HepG2 (cell line): Measurements from ENCODE around the gene CPZ. TPM values are rescaled to one million over a fixed set of nuclear protein-coding genes. Genes with fewer than 3 reads are reported as not detected.

Experiments
- ATAC-seq: fragments of 200-7000 bp; cut with Tn5 transposase; 3 replicates; pipeline ENCODE4 v1.9.1; 2020; ENCODE audit warnings: mild to moderate bottlenecking, moderate library complexity
- BruUV-seq: library from RNA; stranded (reverse); fragments of 400-500 nt; replicated peaks from 2 replicates; lab custom pipeline; 2021; lab: Mats Ljungman, UMichigan
- CTCF ChIA-PET: fragments of 300-600 bp; formaldehyde crosslinking; extraction: SDS; loops from one replicate; lab custom pipeline; 2021; ENCODE audit warnings: low total read pairs, inconsistent platforms, low intra/inter-chr PET ratio; lab: Yijun Ruan, JAX
- POLR2A ChIA-PET: fragments of 350-600 bp; sonication (Branson Sonifier 250); formaldehyde crosslinking; loops from one replicate; lab custom pipeline; 2020; ENCODE audit warnings: antibody characterized with exemption, inconsistent platforms; lab: Yijun Ruan, JAX
- DNase-seq: peaks from one replicate; pipeline ENCODE4 v3.0.0-alpha.2; 2015; ENCODE audit warnings: low spot score
- FAIRE-seq: peaks from 3 replicates; lab custom pipeline; 2011; peaks lifted over from hg19 to GRCh38; lab: Jason Lieb, UNC
- H2AFZ ChIP-seq: one replicate; pipeline ENCODE4 v1.6.1; 2011; ENCODE audit warnings: low read length, inconsistent platforms
- H3K27ac ChIP-seq: fragments of 300-600 bp; 3 replicates; pipeline ENCODE4 v1.8.0; 2011; ENCODE audit warnings: mixed run types, mild to moderate bottlenecking, mixed read lengths, low read length, inconsistent platforms; ENCODE audit not compliant: insufficient read depth; ENCODE audit errors: extremely low read length
- H3K27me3 ChIP-seq, 2 experiments: fragments of 200-600 bp in 1 of 2; 2 replicates in 1 of 2; 3 replicates in 1 of 2; pipeline versions ENCODE4 v1.6.0 to v1.8.0; 2011; ENCODE audit warnings: low read length in 2 of 2, mild to moderate bottlenecking in 2 of 2, moderate library complexity in 2 of 2, inconsistent platforms in 1 of 2; ENCODE audit not compliant: insufficient read depth in 2 of 2, control insufficient read depth in 1 of 2
- H3K36me3 ChIP-seq, 2 experiments: fragments of 200-600 bp in 1 of 2; replicated peaks in 1 of 2; 2 replicates in 1 of 2; 3 replicates in 1 of 2; pipeline versions ENCODE4 v1.5.1 to v1.8.0; 2011; ENCODE audit warnings: low read length in 2 of 2, inconsistent platforms in 1 of 2; ENCODE audit not compliant: insufficient read depth in 2 of 2, control insufficient read depth in 1 of 2
- H3K4me1 ChIP-seq: 2 replicates; pipeline ENCODE4 v1.5.1; 2012; ENCODE audit warnings: low read length, inconsistent platforms; ENCODE audit not compliant: insufficient read depth
- H3K4me2 ChIP-seq: 2 replicates; pipeline ENCODE4 v1.6.0; 2011; ENCODE audit warnings: low read depth, low read length, inconsistent platforms
- H3K4me3 ChIP-seq, 3 experiments: fragments of 200-600 bp in 1 of 3; sonication (generic), shearing (Covaris generic) in 1 of 3; replicated peaks in 1 of 3; 2 replicates each; pipeline ENCODE4 v1.5.1; 2011 to 2016; ENCODE audit warnings: low read length in 3 of 3, inconsistent platforms in 2 of 3, low read depth in 2 of 3, mild to moderate bottlenecking in 2 of 3, control low read depth in 1 of 3, mixed read lengths in 1 of 3; ENCODE audit not compliant: insufficient read depth in 1 of 3
- H3K79me2 ChIP-seq: one replicate; pipeline ENCODE4 v1.6.1; 2011; ENCODE audit warnings: low read length, inconsistent platforms; ENCODE audit not compliant: insufficient read depth
- H3K9ac ChIP-seq: 2 replicates; pipeline ENCODE4 v1.6.0; 2011; ENCODE audit warnings: mild to moderate bottlenecking, low read depth, low read length, inconsistent platforms; ENCODE audit not compliant: insufficient read depth
- H3K9me3 ChIP-seq: 2 replicates; pipeline ENCODE4 v1.5.1; 2012; ENCODE audit warnings: mild to moderate bottlenecking, low read length
- H4K20me1 ChIP-seq: 2 replicates; pipeline ENCODE4 v1.6.0; 2011; ENCODE audit warnings: inconsistent platforms, mild to moderate bottlenecking, low read length, moderate library complexity; ENCODE audit not compliant: insufficient read depth
- BCLAF1 ChIP-seq: fragments of 450-650 bp; IDR thresholded peaks from 2 replicates; pipeline ENCODE4 v1.6.1; 2017; ENCODE audit warnings: mild to moderate bottlenecking
- CBX1 ChIP-seq: IDR thresholded peaks from one replicate; pipeline ENCODE4 v1.6.1; 2016; ENCODE audit warnings: antibody characterized with exemption, low read depth
- HNF1B ChIP-seq: sonication (generic); formaldehyde crosslinking; IDR thresholded peaks from 2 replicates; pipeline ENCODE4 v1.5.1; 2020; ENCODE audit warnings: mild to moderate bottlenecking, moderate library complexity, missing genetic modification reagents
- TSC22D2 ChIP-seq: sonication (generic); formaldehyde crosslinking; IDR thresholded peaks from 2 replicates; pipeline ENCODE4 v1.5.1; 2020; ENCODE audit warnings: missing genetic modification reagents, mild to moderate bottlenecking, borderline replicate concordance
- ZNF558 ChIP-seq: sonication (generic); formaldehyde crosslinking; IDR thresholded peaks from 2 replicates; pipeline ENCODE4 v1.9.0; 2022; ENCODE audit warnings: mild to moderate bottlenecking, missing genetic modification reagents, borderline replicate concordance
- ZNF629 ChIP-seq: sonication (generic); formaldehyde crosslinking; conservative IDR thresholded peaks from 2 replicates; pipeline ENCODE4 v1.5.0; 2020; ENCODE audit warnings: missing genetic modification reagents
- WGBS: methylation state at CpG from one replicate; pipeline ENCODE4 v1.1.6; 2017; ENCODE audit warnings: low lambda C conversion rate; 5-methylcytosine and 5-hydroxymethylcytosine counted together
- in situ Hi-C: cut with HindIII; loops from 2 replicates; pipeline ENCODE4 v1.10.0; 2017; ENCODE audit warnings: low pct_unique_long_range_greater_than_20kb; ENCODE audit not compliant: extremely low pct_ligation_motif_present
- intact Hi-C: fragments of 100-400 bp; cut with micrococcal nuclease; formaldehyde crosslinking; loops from one replicate; pipeline ENCODE4 v1.10.0; 2022; ENCODE audit not compliant: unreplicated experiment
- polyA plus RNA-seq, 8 experiments: library from polyadenylated mRNA; depleted of rRNA in 3 of 8; stranded (reverse) in 7 of 8; unstranded in 1 of 8; fragments of >200 nt; fragmentation: Illumina TruSeq in 4 of 8; extraction: Trizol in 4 of 8; gene quantifications; 2 replicates each; pipeline versions ENCODE4 v1.2.1 to v1.2.3, GENCODE V29; 2011 to 2016; ENCODE audit warnings: low read depth in 4 of 8, missing spikeins in 1 of 8, mixed read lengths in 1 of 8; ENCODE audit not compliant: insufficient read depth in 1 of 8
- total RNA-seq, 5 experiments: library from RNA; depleted of rRNA; stranded (reverse); fragments of >200 nt; fragmentation: Illumina TruSeq; extraction: Trizol; gene quantifications; 2 replicates each; pipeline ENCODE4 v1.2.3, GENCODE V29; 2016; ENCODE audit warnings: low read depth in 1 of 5

The CPZ gene
- total and polyA plus RNA-seq, 2 of the 13 experiments (the other 11 are each of a cell fraction or from before 2014, with no cell fraction given) = 0.58 to 0.61 TPM

GRCh38 chr4:8606966-8607365 lies 14.4 kb downstream of the CPZ start:
- H3K79me2 ChIP-seq = no peaks in the 10 kb centered on the region
- no peaks in the 10 kb centered on the region for H3K4me1 ChIP-seq
- H4K20me1 ChIP-seq = peaks cover 12% of the 10 kb centered on the region; the same call in 1 of the 2 replicates
- no peak overlapping the region for H3K27ac ChIP-seq
- in situ Hi-C loops (no loop called here), intact Hi-C loops (no loop called here)
- H3K4me3 ChIP-seq = no peak overlapping the region
- ATAC-seq = no peak
- no peaks in the 10 kb centered on the region for H3K9me3 ChIP-seq
- H3K4me2 ChIP-seq = no peak overlapping the region
- ChIA-PET CTCF (interaction anchor here (2.0 kb wide), 1 partner anchor 311 kb away, joined by 5 read pairs; no protein-coding TSS in a partner anchor), POLR2A (no interaction called here)
- FAIRE-seq = no peak
- TF ChIP-seq ZNF558 (CRISPR knock-in tag) (no peak), ZNF629 (CRISPR knock-in tag) (0 out of 2 replicates have a peak, but pooled peaks have one; percentile 35), TSC22D2 (no peak), CBX1 (no peak), BCLAF1 (no peak), HNF1B (CRISPR knock-in tag) (no peak)
- WGBS = no CpG with 5 or more reads among the region's 10 CpGs
- H2AFZ ChIP-seq = no peak overlapping the region
- peaks cover 6 to 24% of the 10 kb centered on the region in 2 experiments for H3K27me3 ChIP-seq
- BruUV-seq = no TSS peak
- no peaks in the 10 kb centered on the region for H3K36me3 ChIP-seq
- no peak overlapping the region for H3K9ac ChIP-seq
- no peak for DNase-seq
